Panc1 (cell line): Measurements from ENCODE around the gene TTLL4. TPM values are rescaled to one million over a fixed set of nuclear protein-coding genes. Genes with fewer than 3 reads are reported as not detected.

Source experiments
- ATAC-seq: fragments of 200-7000 bp; cut with Tn5 transposase; 2 replicates; pipeline ENCODE4 v1.9.1; 2020; ENCODE audit warnings: mild to moderate bottlenecking, moderate library complexity
- BruUV-seq: library from RNA; stranded (reverse); fragments of 400-500 nt; replicated peaks from 2 replicates; lab custom pipeline; 2021; lab: Mats Ljungman, UMichigan
- CTCF ChIA-PET: fragments of 300-600 bp; sonication (Branson Sonifier 250); formaldehyde crosslinking; loops from one replicate; lab custom pipeline; 2022; ENCODE audit warnings: antibody characterized with exemption; lab: Charles Lee
- POLR2A ChIA-PET: fragments of 300-600 bp; sonication (Branson Sonifier 250); formaldehyde crosslinking; loops from one replicate; lab custom pipeline; 2022; ENCODE audit warnings: antibody characterized with exemption; lab: Charles Lee
- DNase-seq: peaks from one replicate; pipeline ENCODE4 v3.0.0-alpha.2; 2010; ENCODE audit warnings: low read depth, low spot score
- H3K27ac ChIP-seq: 2 replicates; pipeline ENCODE4 v1.5.1; 2011; ENCODE audit warnings: mild to moderate bottlenecking, low read length, inconsistent platforms
- H3K27me3 ChIP-seq: fragments of 200-500 bp; sonication (Bioruptor generic); 2 replicates; pipeline ENCODE4 v1.6.0; 2014; ENCODE audit warnings: low read length, inconsistent platforms; ENCODE audit not compliant: control insufficient read depth, insufficient read depth
- H3K36me3 ChIP-seq: fragments of 200-500 bp; sonication (Bioruptor generic); 2 replicates; pipeline ENCODE4 v1.5.1; 2014; ENCODE audit warnings: inconsistent platforms, mild to moderate bottlenecking, low read length, moderate library complexity; ENCODE audit not compliant: control insufficient read depth, insufficient read depth
- H3K4me1 ChIP-seq: 2 replicates; pipeline ENCODE4 v1.5.1; 2011; ENCODE audit warnings: inconsistent platforms, mild to moderate bottlenecking, low read length, moderate library complexity; ENCODE audit not compliant: control insufficient read depth, insufficient read depth
- H3K4me3 ChIP-seq, 2 experiments: 2 replicates each; pipeline ENCODE4 v1.5.1; 2011 to 2012; ENCODE audit warnings: low read depth in 2 of 2, low read length in 2 of 2, mild to moderate bottlenecking in 2 of 2, inconsistent platforms in 1 of 2, moderate library complexity in 1 of 2
- H3K9me3 ChIP-seq: fragments of 200-500 bp; sonication (Bioruptor generic); 2 replicates; pipeline ENCODE4 v1.5.1; 2014; ENCODE audit warnings: low read depth, mild to moderate bottlenecking, inconsistent platforms, low read length, moderate library complexity; ENCODE audit not compliant: control insufficient read depth, insufficient read depth
- POLR2AphosphoS5 ChIP-seq: IDR thresholded peaks from 2 replicates; pipeline ENCODE4 v1.6.1; 2012; ENCODE audit warnings: mild to moderate bottlenecking, low read depth, low read length, moderate library complexity
- SIN3A ChIP-seq: IDR thresholded peaks from 2 replicates; pipeline ENCODE4 v1.6.1; 2012; ENCODE audit warnings: low read depth, mild to moderate bottlenecking, low read length, moderate library complexity, borderline replicate concordance; ENCODE audit not compliant: insufficient read depth
- TCF7L2 ChIP-seq: IDR thresholded peaks from 2 replicates; pipeline ENCODE4 v1.6.1; 2011; ENCODE audit warnings: mild to moderate bottlenecking, low read depth, low read length, inconsistent platforms
- in situ Hi-C: cut with HindIII; loops from 2 replicates; pipeline ENCODE4 v1.10.0; 2016; ENCODE audit warnings: low sequenced_read_pairs, low pct_unique_long_range_greater_than_20kb
- intact Hi-C: fragments of 100-400 bp; cut with micrococcal nuclease; formaldehyde crosslinking; loops from one replicate; pipeline ENCODE4 v1.10.0; 2022; ENCODE audit not compliant: unreplicated experiment
- total RNA-seq: library from RNA; stranded (reverse); gene quantifications from one replicate; pipeline ENCODE4 v1.2.1, GENCODE V29; 2021; ENCODE audit not compliant: unreplicated experiment
- TF ChIP-seq, protein P1 (sequence below), 2 experiments: IDR thresholded peaks; 2 replicates each; pipeline ENCODE4 v1.6.1; 2011 to 2012; ENCODE audit warnings: low read depth in 2 of 2, control low read depth in 1 of 2, low read length in 1 of 2, mild to moderate bottlenecking in 1 of 2, moderate library complexity in 1 of 2; ENCODE audit not compliant: insufficient read depth in 1 of 2
- TF ChIP-seq, protein P2 (sequence below): fragments of 450-650 bp; IDR thresholded peaks from 2 replicates; pipeline ENCODE4 v1.5.1; 2017; ENCODE audit warnings: mild to moderate bottlenecking

Gene TTLL4
- total RNA-seq, 1 experiment from 2014 or later: 45.6 TPM

DNA sequence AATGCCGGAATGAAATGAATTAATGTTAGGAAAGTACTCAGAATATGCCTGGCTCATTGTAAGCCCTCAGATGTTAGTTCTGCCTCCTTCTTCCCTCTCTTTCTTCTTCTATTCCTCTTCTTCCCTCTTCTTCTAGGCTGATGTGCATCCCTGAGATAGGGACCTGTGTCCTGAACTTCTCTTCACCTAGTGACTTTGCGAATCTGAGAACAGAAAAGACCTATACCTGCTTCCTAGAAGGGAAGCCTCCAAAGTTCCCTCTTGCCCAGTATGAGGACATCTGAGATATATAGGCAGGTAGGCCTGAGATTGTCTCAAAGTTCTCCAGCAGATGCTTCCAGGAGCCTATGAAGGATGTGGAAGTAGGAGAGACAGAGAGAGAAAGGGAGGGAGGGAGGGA lies 63.2 kb downstream of the TTLL4 start:
- no peak for TF ChIP-seq POLR2AphosphoS5
- no peak for DNase-seq
- Histone ChIP-seq H3K4me1 (no peaks in the 10 kb centered on the region), H3K4me3 (no peak overlapping the region), H3K27me3 (no peaks in the 10 kb centered on the region), H3K36me3 (no peaks in the 10 kb centered on the region), H3K9me3 (peaks cover 9% of the 10 kb centered on the region; the same call in 1 of the 2 replicates), H3K27ac (no peak overlapping the region)
- intact Hi-C loops (no loop called here), in situ Hi-C loops (no loop called here)
- ChIA-PET POLR2A (no interaction called here), CTCF (interaction anchor here (0.7 kb wide), 1 partner anchor 130 kb away, joined by 5 read pairs; no protein-coding TSS in a partner anchor)
- no TSS peak for BruUV-seq
- no peak for ATAC-seq

DNA sequence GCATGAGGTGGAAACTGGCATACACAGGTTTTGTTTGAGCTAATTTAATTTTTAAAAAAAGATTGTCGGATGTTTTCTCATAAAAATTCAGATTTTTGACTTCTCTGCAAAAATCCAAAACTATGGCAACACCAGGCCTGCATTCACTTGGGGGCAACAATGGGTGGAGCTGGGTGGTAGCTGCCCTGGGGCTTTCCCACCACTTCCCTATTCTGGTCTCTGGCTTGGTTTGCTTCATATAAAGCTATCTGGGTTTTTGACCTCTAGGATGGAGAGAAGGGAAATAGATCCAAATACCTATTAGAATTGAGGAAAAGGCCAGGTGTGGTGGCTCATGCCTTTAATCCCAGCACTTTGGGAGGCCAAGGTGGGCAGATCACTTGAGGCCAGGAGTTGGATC lies 65.9 kb downstream of the TTLL4 start:
- intact Hi-C loops: no loop called here
- peaks cover 9% of the 10 kb centered on the region; the same call in 1 of the 2 replicates for H3K9me3 ChIP-seq
- H3K4me3 ChIP-seq: no peak overlapping the region
- POLR2A ChIA-PET: no interaction called here
- no peak for ATAC-seq
- CTCF ChIA-PET: no interaction called here
- no peak for DNase-seq
- peaks cover 6% of the 10 kb centered on the region for H3K4me1 ChIP-seq
- H3K36me3 ChIP-seq: no peaks in the 10 kb centered on the region
- no peaks in the 10 kb centered on the region for H3K27me3 ChIP-seq
- in situ Hi-C loops: no loop called here
- no peak for TF ChIP-seq TCF7L2
- TF ChIP-seq, protein P1, sequence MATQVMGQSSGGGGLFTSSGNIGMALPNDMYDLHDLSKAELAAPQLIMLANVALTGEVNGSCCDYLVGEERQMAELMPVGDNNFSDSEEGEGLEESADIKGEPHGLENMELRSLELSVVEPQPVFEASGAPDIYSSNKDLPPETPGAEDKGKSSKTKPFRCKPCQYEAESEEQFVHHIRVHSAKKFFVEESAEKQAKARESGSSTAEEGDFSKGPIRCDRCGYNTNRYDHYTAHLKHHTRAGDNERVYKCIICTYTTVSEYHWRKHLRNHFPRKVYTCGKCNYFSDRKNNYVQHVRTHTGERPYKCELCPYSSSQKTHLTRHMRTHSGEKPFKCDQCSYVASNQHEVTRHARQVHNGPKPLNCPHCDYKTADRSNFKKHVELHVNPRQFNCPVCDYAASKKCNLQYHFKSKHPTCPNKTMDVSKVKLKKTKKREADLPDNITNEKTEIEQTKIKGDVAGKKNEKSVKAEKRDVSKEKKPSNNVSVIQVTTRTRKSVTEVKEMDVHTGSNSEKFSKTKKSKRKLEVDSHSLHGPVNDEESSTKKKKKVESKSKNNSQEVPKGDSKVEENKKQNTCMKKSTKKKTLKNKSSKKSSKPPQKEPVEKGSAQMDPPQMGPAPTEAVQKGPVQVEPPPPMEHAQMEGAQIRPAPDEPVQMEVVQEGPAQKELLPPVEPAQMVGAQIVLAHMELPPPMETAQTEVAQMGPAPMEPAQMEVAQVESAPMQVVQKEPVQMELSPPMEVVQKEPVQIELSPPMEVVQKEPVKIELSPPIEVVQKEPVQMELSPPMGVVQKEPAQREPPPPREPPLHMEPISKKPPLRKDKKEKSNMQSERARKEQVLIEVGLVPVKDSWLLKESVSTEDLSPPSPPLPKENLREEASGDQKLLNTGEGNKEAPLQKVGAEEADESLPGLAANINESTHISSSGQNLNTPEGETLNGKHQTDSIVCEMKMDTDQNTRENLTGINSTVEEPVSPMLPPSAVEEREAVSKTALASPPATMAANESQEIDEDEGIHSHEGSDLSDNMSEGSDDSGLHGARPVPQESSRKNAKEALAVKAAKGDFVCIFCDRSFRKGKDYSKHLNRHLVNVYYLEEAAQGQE (IDR thresholded peaks at IDR 0.05; ENCODE audit: insufficient read depth in 1 of 2, low read depth in 2 of 2, low read length in 1 of 2): no peak
- no peak for TF ChIP-seq POLR2AphosphoS5
- H3K27ac ChIP-seq: no peak overlapping the region
- no TSS peak for BruUV-seq

DNA sequence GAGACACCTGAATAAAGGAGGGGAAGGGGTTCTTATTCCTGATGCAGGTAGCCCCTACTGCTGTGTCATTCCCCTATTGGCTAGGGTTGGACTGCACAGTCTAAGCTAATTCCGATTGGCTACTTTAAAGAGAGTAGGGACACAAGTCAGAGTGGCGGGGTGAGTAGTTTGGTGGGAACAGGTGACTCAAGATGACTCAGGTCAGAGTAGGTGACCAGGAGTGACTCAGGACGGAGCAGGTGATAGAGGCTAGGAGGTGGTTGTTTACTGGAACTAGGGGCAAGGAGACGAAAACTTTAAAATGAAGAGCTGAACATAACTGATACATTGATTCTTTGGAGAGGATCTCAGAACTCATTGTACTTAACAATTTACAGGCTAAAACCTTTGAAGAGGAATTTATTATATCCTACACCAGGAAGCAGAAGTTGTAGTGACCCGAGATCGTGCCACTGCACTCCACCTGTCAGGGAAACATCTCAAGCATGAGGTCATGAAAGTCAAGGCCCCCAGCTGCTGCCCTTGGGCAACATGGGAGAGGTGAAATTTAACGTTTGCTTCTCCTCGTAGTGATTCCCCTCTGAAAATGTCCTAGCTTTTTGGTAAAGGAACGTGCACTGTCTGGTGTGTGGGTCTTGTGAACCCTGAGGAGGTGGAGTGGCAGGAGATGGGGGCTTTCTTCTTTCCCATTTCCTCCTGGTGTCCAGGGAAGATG lies 66.8 kb downstream of the TTLL4 start:
- peaks cover 6% of the 10 kb centered on the region for H3K4me1 ChIP-seq
- TF ChIP-seq SIN3A (no peak), TCF7L2 (no peak)
- TF ChIP-seq, protein P2, sequence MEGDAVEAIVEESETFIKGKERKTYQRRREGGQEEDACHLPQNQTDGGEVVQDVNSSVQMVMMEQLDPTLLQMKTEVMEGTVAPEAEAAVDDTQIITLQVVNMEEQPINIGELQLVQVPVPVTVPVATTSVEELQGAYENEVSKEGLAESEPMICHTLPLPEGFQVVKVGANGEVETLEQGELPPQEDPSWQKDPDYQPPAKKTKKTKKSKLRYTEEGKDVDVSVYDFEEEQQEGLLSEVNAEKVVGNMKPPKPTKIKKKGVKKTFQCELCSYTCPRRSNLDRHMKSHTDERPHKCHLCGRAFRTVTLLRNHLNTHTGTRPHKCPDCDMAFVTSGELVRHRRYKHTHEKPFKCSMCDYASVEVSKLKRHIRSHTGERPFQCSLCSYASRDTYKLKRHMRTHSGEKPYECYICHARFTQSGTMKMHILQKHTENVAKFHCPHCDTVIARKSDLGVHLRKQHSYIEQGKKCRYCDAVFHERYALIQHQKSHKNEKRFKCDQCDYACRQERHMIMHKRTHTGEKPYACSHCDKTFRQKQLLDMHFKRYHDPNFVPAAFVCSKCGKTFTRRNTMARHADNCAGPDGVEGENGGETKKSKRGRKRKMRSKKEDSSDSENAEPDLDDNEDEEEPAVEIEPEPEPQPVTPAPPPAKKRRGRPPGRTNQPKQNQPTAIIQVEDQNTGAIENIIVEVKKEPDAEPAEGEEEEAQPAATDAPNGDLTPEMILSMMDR: no peak
- H3K27me3 ChIP-seq: no peaks in the 10 kb centered on the region
- no peak overlapping the region for H3K27ac ChIP-seq
- ChIA-PET CTCF (no interaction called here), POLR2A (no interaction called here)
- peaks cover 9% of the 10 kb centered on the region; the same call in 1 of the 2 replicates for H3K9me3 ChIP-seq
- intact Hi-C loops (no loop called here), in situ Hi-C loops (no loop called here)
- no TSS peak for BruUV-seq
- no peaks in the 10 kb centered on the region for H3K36me3 ChIP-seq
- ATAC-seq (no peak), DNase-seq (no peak)
- H3K4me3 ChIP-seq: no peak overlapping the region
